Thyroid gland (tissue), 4 donors: Measurements from ENCODE around the gene KCNQ1. TPM values are rescaled to one million over a fixed set of nuclear protein-coding genes. Genes with fewer than 3 reads are reported as not detected.

ENCODE experiments used
- DNase-seq, 2 donors: peaks; one replicate each; pipeline ENCODE4 v3.0.0-alpha.2; 2019
- H3K27ac ChIP-seq, 3 donors: fragments of 200-600 bp; sonication (generic); 1 replicate in 2 of 3; 2 replicates in 1 of 3; pipeline ENCODE4 v1.5.1; 2016 to 2019; ENCODE audit warnings: mild to moderate bottlenecking in 1 of 3, moderate library complexity in 1 of 3
- H3K27me3 ChIP-seq: fragments of 200-600 bp; sonication (generic); one replicate; pipeline ENCODE4 v1.5.1; 2019
- H3K36me3 ChIP-seq, 2 donors: fragments of 200-600 bp; sonication (generic); one replicate each; pipeline ENCODE4 v1.5.1; 2016 to 2019
- H3K4me1 ChIP-seq, 2 donors: fragments of 200-600 bp; sonication (generic); one replicate each; pipeline ENCODE4 v1.5.1; 2017 to 2019
- H3K4me3 ChIP-seq, 3 donors: fragments of 200-600 bp; sonication (generic); replicated peaks in 1 of 3; 1 replicate in 2 of 3; 2 replicates in 1 of 3; pipeline ENCODE4 v1.5.1; 2016; ENCODE audit warnings: mild to moderate bottlenecking in 1 of 3
- H3K9me3 ChIP-seq: fragments of 200-600 bp; sonication (generic); one replicate; pipeline ENCODE4 v1.5.1; 2017
- POLR2A ChIP-seq, 2 donors: fragments of 450-650 bp; IDR thresholded peaks; one replicate each; pipeline ENCODE4 v1.6.1; 2017; ENCODE audit warnings: antibody characterized with exemption in 2 of 2, mild to moderate bottlenecking in 2 of 2, moderate library complexity in 1 of 2
- WGBS, 2 donors: methylation state at CpG; one replicate each; pipeline ENCODE4 v1.1.5; 2017; 5-methylcytosine and 5-hydroxymethylcytosine counted together
- intact Hi-C: fragments of 100-400 bp; cut with DNase I; formaldehyde crosslinking; loops from one replicate; pipeline ENCODE4 v1.15.1; 2023
- total RNA-seq, 4 donors: library from RNA; depleted of rRNA; stranded (reverse); fragments of >200 nt; gene quantifications; one replicate each; pipeline ENCODE4 v1.2.3, GENCODE V29; 2016
- TF ChIP-seq, protein P1 (sequence below), 6 experiments: fragments of 200-600 bp in 3 of 6; fragments of 450-650 bp in 3 of 6; sonication (generic) in 3 of 6; IDR thresholded peaks; one replicate each; pipeline ENCODE4 v1.5.1; 2016 to 2019; ENCODE audit warnings: antibody characterized with exemption in 6 of 6, mild to moderate bottlenecking in 2 of 6, inconsistent platforms in 1 of 6, moderate library complexity in 1 of 6

The KCNQ1 gene
- total RNA-seq, 4 donors from 2014 or later: 51.3 to 103 (median 97.8) TPM

DNA sequence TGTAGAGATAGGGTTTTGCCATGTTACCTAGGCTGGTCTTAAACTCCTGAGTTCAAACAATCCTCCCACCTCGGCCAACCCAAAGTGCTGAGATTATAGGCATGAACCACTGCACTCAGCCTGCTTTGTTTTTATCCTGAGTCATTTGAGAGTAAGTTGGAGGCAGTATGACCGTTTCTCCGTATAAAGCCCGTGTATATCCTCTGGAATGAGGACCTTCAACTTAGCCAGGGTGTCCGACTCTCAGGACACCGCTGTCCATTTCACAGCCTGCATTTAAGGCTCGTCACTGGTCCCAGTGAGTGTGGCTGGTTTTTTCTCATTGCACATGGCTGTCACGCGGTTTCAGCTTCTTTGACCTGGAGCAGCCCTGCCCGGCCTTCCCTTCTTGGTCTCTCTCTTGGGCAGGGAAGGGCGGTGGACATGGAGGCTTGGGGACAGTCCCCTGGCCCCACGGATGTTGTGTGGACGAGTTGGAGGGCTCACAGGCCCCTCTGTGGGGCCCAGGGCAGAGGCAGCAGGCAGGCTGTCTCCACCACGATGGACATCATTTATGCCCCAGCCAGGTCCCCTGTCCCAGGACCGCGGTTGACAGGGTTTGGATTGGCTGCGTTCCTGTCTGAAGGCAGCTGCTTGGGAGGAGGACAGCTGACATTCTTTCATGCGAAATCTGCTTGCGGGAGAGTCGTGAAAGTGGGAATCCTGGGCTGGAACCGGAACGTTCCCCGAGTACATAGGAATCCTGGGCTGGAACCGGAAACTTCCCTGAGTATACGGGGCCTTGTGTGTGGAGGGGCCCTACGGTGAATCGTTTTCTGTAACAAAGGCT, 93.3 kb downstream of the KCNQ1 start:
- Histone ChIP-seq H3K4me1 (peaks cover 1 to 2% of the 10 kb centered on the region in 2 donors), H3K27me3 (no peaks in the 10 kb centered on the region), H3K36me3 (no peaks in the 10 kb centered on the region), H3K27ac (no peak overlapping the region), H3K4me3 (no peak overlapping the region), H3K9me3 (no peaks in the 10 kb centered on the region)
- intact Hi-C loops: no loop called here
- WGBS, 2 donors: 78 to 81% methylated on average over 22 to 25 of the region's 27 CpGs
- TF ChIP-seq, protein P1, sequence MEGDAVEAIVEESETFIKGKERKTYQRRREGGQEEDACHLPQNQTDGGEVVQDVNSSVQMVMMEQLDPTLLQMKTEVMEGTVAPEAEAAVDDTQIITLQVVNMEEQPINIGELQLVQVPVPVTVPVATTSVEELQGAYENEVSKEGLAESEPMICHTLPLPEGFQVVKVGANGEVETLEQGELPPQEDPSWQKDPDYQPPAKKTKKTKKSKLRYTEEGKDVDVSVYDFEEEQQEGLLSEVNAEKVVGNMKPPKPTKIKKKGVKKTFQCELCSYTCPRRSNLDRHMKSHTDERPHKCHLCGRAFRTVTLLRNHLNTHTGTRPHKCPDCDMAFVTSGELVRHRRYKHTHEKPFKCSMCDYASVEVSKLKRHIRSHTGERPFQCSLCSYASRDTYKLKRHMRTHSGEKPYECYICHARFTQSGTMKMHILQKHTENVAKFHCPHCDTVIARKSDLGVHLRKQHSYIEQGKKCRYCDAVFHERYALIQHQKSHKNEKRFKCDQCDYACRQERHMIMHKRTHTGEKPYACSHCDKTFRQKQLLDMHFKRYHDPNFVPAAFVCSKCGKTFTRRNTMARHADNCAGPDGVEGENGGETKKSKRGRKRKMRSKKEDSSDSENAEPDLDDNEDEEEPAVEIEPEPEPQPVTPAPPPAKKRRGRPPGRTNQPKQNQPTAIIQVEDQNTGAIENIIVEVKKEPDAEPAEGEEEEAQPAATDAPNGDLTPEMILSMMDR (IDR thresholded peaks at IDR 0.05): no peak
- TF ChIP-seq POLR2A (IDR thresholded peaks at IDR 0.05): no peak
- DNase-seq: no peak

DNA sequence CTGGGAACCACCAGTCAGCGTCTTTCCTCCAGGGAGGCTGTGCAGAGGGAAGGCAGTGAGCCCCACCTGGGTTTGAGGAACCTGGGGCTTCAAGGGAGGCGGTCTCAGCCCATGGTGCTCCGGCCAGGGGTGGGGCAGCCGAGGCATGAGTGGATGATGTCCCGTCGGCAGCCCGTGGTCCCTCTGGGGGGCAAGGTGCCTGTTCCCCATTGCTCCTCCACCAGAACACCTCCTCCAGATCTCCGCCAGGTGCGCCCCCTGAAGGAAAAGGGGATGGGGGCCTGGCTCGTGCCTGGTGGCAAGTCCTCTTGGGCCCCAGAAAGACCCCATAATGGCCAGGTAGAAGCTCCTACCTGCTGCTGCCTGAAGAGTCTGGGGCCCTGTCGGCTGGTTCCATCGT, 94.1 kb downstream of the KCNQ1 start:
- Histone ChIP-seq H3K9me3 (no peaks in the 10 kb centered on the region), H3K36me3 (no peaks in the 10 kb centered on the region), H3K4me1 (no peaks in the 10 kb centered on the region), H3K27me3 (no peaks in the 10 kb centered on the region), H3K27ac (no peak overlapping the region), H3K4me3 (no peak overlapping the region)
- WGBS, 2 donors: 91 to 94% methylated on average over 9 of the region's 12 CpGs
- TF ChIP-seq, protein P1 (IDR thresholded peaks at IDR 0.05): no peak
- no peak for TF ChIP-seq POLR2A (IDR thresholded peaks at IDR 0.05)
- intact Hi-C loops: no loop called here
- DNase-seq: no peak

DNA sequence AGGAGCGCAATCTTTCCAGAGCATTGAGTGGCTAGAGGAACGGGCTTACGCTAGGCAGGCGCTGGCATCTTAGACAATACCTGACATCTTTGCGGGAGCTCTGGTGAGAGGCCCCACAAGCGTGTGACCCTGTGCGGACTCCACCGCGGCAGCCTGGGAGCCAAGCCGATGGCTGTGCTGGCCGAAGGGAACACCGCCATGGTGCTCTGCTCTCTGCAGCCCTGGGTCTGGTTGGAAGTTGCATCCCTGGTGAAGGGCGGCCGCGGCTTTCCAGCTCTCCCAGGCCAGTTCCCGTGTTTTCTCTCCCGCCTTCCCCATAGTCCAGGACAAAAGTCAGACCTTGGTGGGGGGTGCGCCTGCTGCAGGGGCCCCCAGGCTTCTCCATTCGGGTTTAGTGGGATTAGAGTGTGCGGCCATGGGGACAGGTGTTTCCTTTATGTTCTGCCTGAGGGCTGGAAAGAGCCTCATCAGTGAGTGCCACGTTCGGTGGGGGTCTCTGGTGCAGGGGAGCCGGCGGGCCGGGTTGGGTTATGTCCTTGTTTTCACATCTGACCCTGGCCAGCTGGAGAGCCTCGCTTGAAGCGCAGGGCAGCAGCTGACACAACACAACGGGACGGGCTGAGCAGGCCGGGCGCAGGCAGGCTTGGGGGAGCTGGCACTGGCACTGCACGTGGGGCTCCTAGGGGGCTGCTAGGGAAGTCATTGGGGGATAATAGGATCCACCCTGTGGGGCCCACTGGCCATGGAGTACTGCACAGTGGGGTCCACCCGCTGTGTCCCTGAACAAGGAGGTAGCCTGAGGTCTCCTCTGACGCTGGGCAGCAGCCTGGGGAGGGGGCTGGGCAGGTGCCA, 94.8 kb downstream of the KCNQ1 start:
- no peak for TF ChIP-seq POLR2A (IDR thresholded peaks at IDR 0.05)
- TF ChIP-seq, protein P1 (IDR thresholded peaks at IDR 0.05): no peak
- 93 to 96% methylated on average over 24 to 34 of the region's 34 CpGs for WGBS, 2 donors
- peak; percentile 0 to 2 for DNase-seq

DNA sequence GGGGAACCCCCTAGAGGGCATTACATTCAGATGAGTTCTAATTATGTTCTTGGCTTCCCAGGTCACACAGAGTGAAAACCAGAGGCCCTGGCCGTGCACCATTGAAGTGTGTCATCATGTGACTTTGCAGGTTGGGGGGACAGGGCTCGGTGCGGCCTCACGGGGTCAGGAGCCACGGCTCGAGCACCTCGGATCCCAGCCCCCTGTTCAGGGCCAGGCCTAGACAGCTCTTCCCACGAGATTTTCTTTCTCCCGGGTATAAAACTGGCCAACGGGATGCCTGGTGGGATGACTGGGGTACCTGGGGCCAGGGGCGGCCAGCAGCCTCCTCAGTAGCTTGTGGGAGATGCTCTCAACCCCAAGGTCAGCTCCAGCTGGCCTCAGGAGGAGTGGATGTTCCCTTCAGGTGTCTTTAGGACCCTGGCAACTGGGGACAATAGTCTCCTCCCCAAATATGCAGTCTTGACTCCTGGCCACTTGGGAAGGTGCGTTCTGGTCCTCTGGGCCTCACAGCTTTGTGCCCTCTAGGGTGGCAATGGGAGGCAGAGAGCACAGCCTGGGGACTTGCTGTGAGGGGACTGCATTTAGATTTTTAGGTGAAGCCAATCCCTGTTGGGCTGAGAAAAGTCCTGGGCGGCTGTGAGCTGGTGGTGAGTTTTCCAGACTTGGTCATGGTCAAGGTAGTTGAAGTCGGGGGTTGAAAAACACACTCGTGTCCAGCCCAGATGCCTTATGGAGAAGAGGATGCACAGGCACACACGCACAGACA, 95.6 kb downstream of the KCNQ1 start:
- no peak overlapping the region for H3K27ac ChIP-seq
- no peak for DNase-seq
- WGBS, 2 donors: 85 to 92% methylated on average over 9 to 10 of the region's 16 CpGs

More for the DNA sequence above, 94.8 kb downstream of the KCNQ1 start:
- Histone ChIP-seq H3K27me3 (no peaks in the 10 kb centered on the region), H3K4me3 (no peak overlapping the region), H3K36me3 (no peaks in the 10 kb centered on the region), H3K27ac (no peak overlapping the region), H3K4me1 (no peaks in the 10 kb centered on the region), H3K9me3 (no peaks in the 10 kb centered on the region)
- intact Hi-C loops: no loop called here

More for the DNA sequence above, 95.6 kb downstream of the KCNQ1 start:
- no peaks in the 10 kb centered on the region for H3K4me1 ChIP-seq
- H3K4me3 ChIP-seq: no peak overlapping the region
- no peaks in the 10 kb centered on the region for H3K9me3 ChIP-seq
- H3K27me3 ChIP-seq: no peaks in the 10 kb centered on the region
- TF ChIP-seq POLR2A (IDR thresholded peaks at IDR 0.05): no peak
- TF ChIP-seq, protein P1 (IDR thresholded peaks at IDR 0.05): no peak
- intact Hi-C loops: no loop called here
- H3K36me3 ChIP-seq: no peaks in the 10 kb centered on the region
